ENCODE results near the gene RSPH6A.

Gene RSPH6A

DNA sequence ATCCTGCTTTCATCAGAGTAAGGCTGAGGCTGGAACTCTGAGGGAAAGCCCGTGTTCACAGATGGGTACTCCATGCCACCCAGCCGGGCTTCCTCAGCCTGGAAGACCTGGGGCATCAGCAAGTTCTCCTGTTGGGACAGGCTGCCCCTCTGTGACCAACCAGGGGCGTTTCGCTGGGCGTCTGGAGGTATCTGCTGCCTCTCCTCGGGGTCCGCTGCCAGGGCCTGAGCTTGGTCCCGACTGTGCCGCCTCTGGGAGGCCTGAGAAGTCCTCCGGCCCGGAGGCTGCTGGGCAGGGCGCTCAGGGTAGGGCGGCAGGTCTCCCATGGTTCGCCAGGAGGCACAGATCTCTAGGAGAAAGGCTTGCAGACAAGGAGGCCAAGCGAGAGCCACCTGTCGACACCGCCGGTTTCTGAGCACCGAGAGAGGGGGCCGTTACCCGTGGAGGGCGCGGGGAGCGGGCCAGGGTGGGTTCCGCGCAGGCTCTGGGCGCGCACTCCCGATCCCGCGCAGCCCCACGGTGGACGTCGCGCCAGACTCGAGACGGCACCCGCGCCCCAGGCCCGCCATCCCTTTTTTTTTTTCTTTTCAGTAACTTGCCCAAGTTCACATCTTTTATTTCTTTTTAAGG lies at the start of gene RSPH6A:
Gene RSPH6A (minus strand): TSS at position 458 of the 630 bp plus-strand sequence. CDS start 132 bp downstream, at position 326.
- no peak within 1 kb of the TSS for H3K4me3 ChIP-seq (ENCODE audit: control insufficient read depth, low read depth, low read length)

DNA sequence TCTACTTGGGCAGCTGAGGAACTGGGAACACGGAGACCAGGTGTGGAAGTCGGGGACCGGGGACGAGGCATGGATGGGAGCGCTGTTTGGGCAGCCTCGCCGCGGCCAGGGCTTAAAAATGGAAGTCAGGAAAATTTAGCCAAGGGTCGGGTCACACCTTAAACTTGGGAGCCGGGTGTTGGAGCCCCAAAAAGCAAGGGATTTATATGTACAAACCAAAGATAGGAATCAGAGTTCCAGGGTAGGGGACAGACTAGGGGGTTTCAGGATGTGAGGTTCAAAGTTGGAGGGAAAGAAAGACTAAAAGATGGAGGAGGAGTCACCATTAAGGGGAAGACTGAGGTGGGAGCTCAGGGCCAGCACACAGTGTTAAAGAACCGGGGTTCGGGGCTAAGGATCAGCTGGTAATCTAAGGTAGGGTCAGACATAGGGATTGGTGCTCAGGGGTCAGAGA lies 49.5 kb upstream of the RSPH6A start:
- TF ChIP-seq, protein P1, sequence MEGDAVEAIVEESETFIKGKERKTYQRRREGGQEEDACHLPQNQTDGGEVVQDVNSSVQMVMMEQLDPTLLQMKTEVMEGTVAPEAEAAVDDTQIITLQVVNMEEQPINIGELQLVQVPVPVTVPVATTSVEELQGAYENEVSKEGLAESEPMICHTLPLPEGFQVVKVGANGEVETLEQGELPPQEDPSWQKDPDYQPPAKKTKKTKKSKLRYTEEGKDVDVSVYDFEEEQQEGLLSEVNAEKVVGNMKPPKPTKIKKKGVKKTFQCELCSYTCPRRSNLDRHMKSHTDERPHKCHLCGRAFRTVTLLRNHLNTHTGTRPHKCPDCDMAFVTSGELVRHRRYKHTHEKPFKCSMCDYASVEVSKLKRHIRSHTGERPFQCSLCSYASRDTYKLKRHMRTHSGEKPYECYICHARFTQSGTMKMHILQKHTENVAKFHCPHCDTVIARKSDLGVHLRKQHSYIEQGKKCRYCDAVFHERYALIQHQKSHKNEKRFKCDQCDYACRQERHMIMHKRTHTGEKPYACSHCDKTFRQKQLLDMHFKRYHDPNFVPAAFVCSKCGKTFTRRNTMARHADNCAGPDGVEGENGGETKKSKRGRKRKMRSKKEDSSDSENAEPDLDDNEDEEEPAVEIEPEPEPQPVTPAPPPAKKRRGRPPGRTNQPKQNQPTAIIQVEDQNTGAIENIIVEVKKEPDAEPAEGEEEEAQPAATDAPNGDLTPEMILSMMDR (conservative IDR thresholded peaks at IDR 0.05; ENCODE audit: control insufficient read depth, insufficient read depth, low read depth, low read length), result no peak
- no peak overlapping the region for H3K4me3 ChIP-seq (ENCODE audit: control insufficient read depth, low read depth, low read length)
- no peak for DNase-seq (ENCODE audit: low read depth)

More for the DNA sequence above, at the start of gene RSPH6A:
- no peak for DNase-seq (ENCODE audit: low read depth)
- TF ChIP-seq, protein P1 (conservative IDR thresholded peaks at IDR 0.05; ENCODE audit: control insufficient read depth, insufficient read depth, low read depth, low read length), result no peak

GRCh38 chr19:45863840-45864628 lies 48.9 kb upstream of the RSPH6A start, which contains the start of gene FOXA3:
FOXA3 (plus strand) TSS chr19:45864326; CDS start chr19:45864457, 131 bp downstream.
- DNase-seq (ENCODE audit: low read depth), result peak; percentile 38
- TF ChIP-seq, protein P1 (conservative IDR thresholded peaks at IDR 0.05; ENCODE audit: control insufficient read depth, insufficient read depth, low read depth, low read length), result no peak
- H3K4me3 ChIP-seq (ENCODE audit: control insufficient read depth, low read depth, low read length), result peak within 1 kb of the TSS; percentile 47

GRCh38 chr19:45863335-45863839 lies 48.3 kb upstream of the RSPH6A start:
- DNase-seq (ENCODE audit: low read depth), result no peak
- TF ChIP-seq, protein P1 (conservative IDR thresholded peaks at IDR 0.05; ENCODE audit: control insufficient read depth, insufficient read depth, low read depth, low read length), result no peak
- H3K4me3 ChIP-seq (ENCODE audit: control insufficient read depth, low read depth, low read length), result peak overlapping the region; percentile 47

GRCh38 chr19:45862564-45863334 lies 47.6 kb upstream of the RSPH6A start, which contains the start of gene SYMPK:
SYMPK (minus strand) TSS chr19:45863147; CDS start chr19:45854495, 8,652 bp downstream.
- TF ChIP-seq, protein P1 (conservative IDR thresholded peaks at IDR 0.05; ENCODE audit: control insufficient read depth, insufficient read depth, low read depth, low read length), result no peak
- H3K4me3 ChIP-seq (ENCODE audit: control insufficient read depth, low read depth, low read length), result peak within 1 kb of the TSS; percentile 99
- DNase-seq (ENCODE audit: low read depth), result peak; percentile 97

DNA sequence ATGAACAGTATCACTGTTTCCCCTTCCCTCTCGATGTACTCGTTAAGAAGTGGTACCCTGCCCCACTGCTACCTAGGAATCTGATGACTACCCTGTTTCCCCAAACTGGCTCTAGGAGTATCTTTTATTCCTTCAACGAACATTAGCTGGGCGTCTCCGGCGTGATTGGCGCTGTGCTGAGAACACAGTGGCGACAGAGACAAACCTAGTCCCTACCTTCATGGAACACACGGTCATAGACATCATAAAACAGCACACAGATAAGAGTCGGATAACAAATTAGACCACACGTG lies 47.1 kb upstream of the RSPH6A start:
- no peak for DNase-seq (ENCODE audit: low read depth)
- TF ChIP-seq, protein P1 (conservative IDR thresholded peaks at IDR 0.05; ENCODE audit: control insufficient read depth, insufficient read depth, low read depth, low read length), result no peak
- peak overlapping the region; percentile 99 for H3K4me3 ChIP-seq (ENCODE audit: control insufficient read depth, low read depth, low read length)
